ENCODE measurements around the gene NEMP1. TPM values are rescaled to one million over a fixed set of nuclear protein-coding genes. Genes with fewer than 3 reads are reported as not detected.
A peak's percentile ranks its signal among the peaks of the same experiment; 100 is the strongest.

The NEMP1 gene
- total and polyA plus RNA-seq, 2 of the 8 experiments (the other 6 are each of a cell fraction or from before 2014, with no cell fraction given) = 30.1 to 43.2 TPM

DNA sequence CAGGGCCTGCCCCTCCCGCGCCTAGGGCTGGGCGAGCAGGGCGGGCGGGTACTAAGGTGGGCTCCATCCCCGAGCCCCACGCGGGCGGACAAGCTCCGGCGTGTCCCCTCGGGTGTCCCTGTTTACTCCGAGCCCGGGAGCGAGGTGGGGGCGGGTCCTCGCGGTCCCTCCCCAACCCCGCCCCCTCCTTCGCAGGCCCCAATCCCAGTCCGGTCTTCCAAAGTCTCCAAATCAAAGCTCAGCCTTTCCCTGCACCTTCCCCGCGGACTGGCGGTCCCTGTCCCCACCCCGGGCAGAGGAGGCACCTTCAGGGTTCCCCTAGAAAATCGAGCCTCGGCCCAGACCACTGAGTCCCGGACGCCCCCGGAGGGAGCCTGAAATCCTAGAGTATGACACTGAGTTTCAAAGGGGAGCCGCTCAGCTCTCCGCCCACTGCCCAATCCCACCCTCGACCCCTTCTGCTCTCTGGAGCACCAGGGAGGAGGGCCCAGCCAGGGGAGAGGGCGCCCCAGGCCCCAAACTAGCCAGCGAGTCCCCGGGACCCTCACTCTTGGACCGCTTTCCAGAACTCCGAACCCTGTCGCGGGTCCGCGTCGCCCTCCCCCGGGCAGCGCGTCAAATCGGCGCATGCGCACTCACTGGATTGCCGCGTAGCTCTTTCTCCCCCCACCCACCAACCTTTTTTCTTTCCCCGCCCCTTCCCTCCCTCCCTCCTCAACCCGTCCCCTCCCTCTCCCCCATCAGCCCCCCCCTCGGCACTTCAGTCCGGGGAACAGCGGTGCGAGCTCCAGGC, 49.3 kb upstream of the NEMP1 start, which contains the start of gene LRP1 (continued):
- TF ChIP-seq CREB1 (IDR thresholded peaks at IDR 0.05) = peak; percentile 27; the same call in 1 of the 2 replicates
- no peak for TF ChIP-seq SIRT6 (IDR thresholded peaks at IDR 0.05; ENCODE audit: low read length)
- no peak for TF ChIP-seq NRF1 (IDR thresholded peaks at IDR 0.05; ENCODE audit: low read depth, low read length)
- no peak for TF ChIP-seq KDM5A (IDR thresholded peaks at IDR 0.05; ENCODE audit: low read length)
- no peak for TF ChIP-seq RNF2 (IDR thresholded peaks at IDR 0.05; ENCODE audit: borderline replicate concordance, low read depth, low read length, missing control alignments, poor library complexity, severe bottlenecking)
- no peak for TF ChIP-seq SUZ12 (IDR thresholded peaks at IDR 0.05; ENCODE audit: low read length)
- TF ChIP-seq, protein P1, sequence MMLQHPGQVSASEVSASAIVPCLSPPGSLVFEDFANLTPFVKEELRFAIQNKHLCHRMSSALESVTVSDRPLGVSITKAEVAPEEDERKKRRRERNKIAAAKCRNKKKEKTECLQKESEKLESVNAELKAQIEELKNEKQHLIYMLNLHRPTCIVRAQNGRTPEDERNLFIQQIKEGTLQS (IDR thresholded peaks at IDR 0.05; ENCODE audit: insufficient read depth, low read depth, low read length) = 0 out of 2 replicates have a peak, but pooled peaks have one; percentile 4
- no peak for TF ChIP-seq TCF12 (IDR thresholded peaks at IDR 0.05; ENCODE audit: low read depth, low read length)
- no peak for TF ChIP-seq BACH1 (IDR thresholded peaks at IDR 0.05; ENCODE audit: low read length)
- TF ChIP-seq CEBPB (IDR thresholded peaks at IDR 0.05; ENCODE audit: low read depth, low read length) = no peak
- TF ChIP-seq JUND (IDR thresholded peaks at IDR 0.05; ENCODE audit: low read length) = no peak
- TF ChIP-seq RBBP5 (IDR thresholded peaks at IDR 0.05; ENCODE audit: borderline replicate concordance, low read depth, low read length) = no peak
- TF ChIP-seq KDM4A (IDR thresholded peaks at IDR 0.05; ENCODE audit: low read depth, low read length, severe bottlenecking) = peak; percentile 37
- TF ChIP-seq POLR2AphosphoS5 (IDR thresholded peaks at IDR 0.05; ENCODE audit: low read depth, low read length) = no peak
- TF ChIP-seq TEAD4 (IDR thresholded peaks at IDR 0.05; ENCODE audit: low read depth, low read length) = no peak
- no peak for TF ChIP-seq GTF2F1 (IDR thresholded peaks at IDR 0.05; ENCODE audit: borderline replicate concordance, low read depth, low read length)
- TF ChIP-seq ASH2L (IDR thresholded peaks at IDR 0.05; ENCODE audit: low read length) = peak; percentile 17
- TF ChIP-seq BCL11A (IDR thresholded peaks at IDR 0.05; ENCODE audit: low read depth in 2 of 2, low read length in 2 of 2) = no peak
- no peak for TF ChIP-seq SP2 (IDR thresholded peaks at IDR 0.05; ENCODE audit: low read length)
- no peak for TF ChIP-seq EP300 (IDR thresholded peaks at IDR 0.05; ENCODE audit: borderline replicate concordance in 1 of 2, low read depth in 2 of 2, low read length in 2 of 2)
- TF ChIP-seq PHF8 (conservative IDR thresholded peaks at IDR 0.05; ENCODE audit: low read depth, low read length) = peak; percentile 33; the same call in 1 of the 2 replicates
- TF ChIP-seq CBX8 (IDR thresholded peaks at IDR 0.05; ENCODE audit: borderline replicate concordance, low read depth, low read length) = no peak
- no peak for TF ChIP-seq TAF1 (IDR thresholded peaks at IDR 0.05; ENCODE audit: low read depth, low read length)
- peak in 1 of 2 experiments; percentile 37; a peak in 1 of 3 replicates for TF ChIP-seq POLR2A (IDR thresholded peaks at IDR 0.05; ENCODE audit: control extremely low read depth in 1 of 2, low read depth in 2 of 2, low read length in 2 of 2)
- TF ChIP-seq KDM1A (IDR thresholded peaks at IDR 0.05; ENCODE audit: borderline replicate concordance, low read length) = no peak
